ENCODE results near the gene FYN.

The FYN gene

GRCh38 chr6:111796310-111796918, 76.8 kb downstream of the FYN start:
- no peak overlapping the region for H3K27ac ChIP-seq
- no peak for TF ChIP-seq CTCF (conservative IDR thresholded peaks at IDR 0.05)
- TF ChIP-seq ZFX (IDR thresholded peaks at IDR 0.05) = no peak

- H3K27ac ChIP-seq = no peak overlapping the region
- TF ChIP-seq CTCF (conservative IDR thresholded peaks at IDR 0.05) (no peak), ZFX (IDR thresholded peaks at IDR 0.05) (no peak)
Observed at GRCh38 chr6:111795558-111795957, 77.7 kb downstream of the FYN start.

GRCh38 chr6:111794727-111795452, 78.4 kb downstream of the FYN start:
- no peak overlapping the region for H3K27ac ChIP-seq
- TF ChIP-seq ZFX (IDR thresholded peaks at IDR 0.05) (no peak), CTCF (conservative IDR thresholded peaks at IDR 0.05) (no peak)

GRCh38 chr6:111794300-111794699, 79.0 kb downstream of the FYN start:
- TF ChIP-seq CTCF (conservative IDR thresholded peaks at IDR 0.05) (no peak), ZFX (IDR thresholded peaks at IDR 0.05) (no peak)
- no peak overlapping the region for H3K27ac ChIP-seq

- TF ChIP-seq ZFX (IDR thresholded peaks at IDR 0.05) = no peak
- TF ChIP-seq CTCF (conservative IDR thresholded peaks at IDR 0.05) = no peak
- no peak overlapping the region for H3K27ac ChIP-seq
Observed at GRCh38 chr6:111793711-111794111, 79.5 kb downstream of the FYN start.

GRCh38 chr6:111792914-111793700, 80.1 kb downstream of the FYN start:
- TF ChIP-seq CTCF (conservative IDR thresholded peaks at IDR 0.05) (no peak), ZFX (IDR thresholded peaks at IDR 0.05) (no peak)

GRCh38 chr6:111792241-111792640, 81.0 kb downstream of the FYN start:
- H3K27ac ChIP-seq = no peak overlapping the region
- no peak for TF ChIP-seq ZFX (IDR thresholded peaks at IDR 0.05)
- TF ChIP-seq CTCF (conservative IDR thresholded peaks at IDR 0.05) = no peak

More at GRCh38 chr6:111792914-111793700, 80.1 kb downstream of the FYN start:
- no peak overlapping the region for H3K27ac ChIP-seq

Measured in C4-2B (cell line).